HFFc6 (cell line): ENCODE data around the gene LRFN2. TPM values are rescaled to one million over a fixed set of nuclear protein-coding genes. Genes with fewer than 3 reads are reported as not detected.

ENCODE experiments used
- DNase-seq: peaks from one replicate; pipeline ENCODE4 v3.0.0-alpha.2; 2018
- H3K27ac Mint-ChIP-seq: 2 replicates; pipeline ENCODE4 v1.8.0; 2020; ENCODE audit warnings: mild to moderate bottlenecking, mixed read lengths
- H3K27me3 Mint-ChIP-seq: 2 replicates; pipeline ENCODE4 v1.8.0; 2021; ENCODE audit warnings: mild to moderate bottlenecking, moderate library complexity, mixed read lengths; ENCODE audit not compliant: insufficient read depth
- H3K36me3 Mint-ChIP-seq: 2 replicates; pipeline ENCODE4 v1.8.0; 2021; ENCODE audit warnings: low read depth, mixed read lengths
- H3K4me1 Mint-ChIP-seq: 2 replicates; pipeline ENCODE4 v1.8.0; 2020; ENCODE audit warnings: low read depth, mixed read lengths
- H3K4me3 Mint-ChIP-seq: 2 replicates; pipeline ENCODE4 v1.8.0; 2020; ENCODE audit warnings: mild to moderate bottlenecking, moderate library complexity, mixed read lengths
- H3K9me3 Mint-ChIP-seq: 2 replicates; pipeline ENCODE4 v1.8.0; 2020; ENCODE audit warnings: mild to moderate bottlenecking, mixed read lengths
- CTCF ChIP-seq: fragments of 200-600 bp; sonication (generic); IDR thresholded peaks from 2 replicates; pipeline ENCODE4 v1.5.0; 2021; ENCODE audit warnings: antibody characterized with exemption, mild to moderate bottlenecking
- total RNA-seq, 6 experiments: library from RNA; stranded (reverse); fragmentation: NEBNext Ultra II Directional; extraction: Animal tissue kit (Norgen Biotek cat#: 25700); gene quantifications; 2 replicates in 1 of 6; 3 replicates in 5 of 6; pipeline ENCODE4 v1.2.3, GENCODE V29; 2021

The LRFN2 gene
- total RNA-seq, 6 experiments from 2014 or later: not detected

DNA sequence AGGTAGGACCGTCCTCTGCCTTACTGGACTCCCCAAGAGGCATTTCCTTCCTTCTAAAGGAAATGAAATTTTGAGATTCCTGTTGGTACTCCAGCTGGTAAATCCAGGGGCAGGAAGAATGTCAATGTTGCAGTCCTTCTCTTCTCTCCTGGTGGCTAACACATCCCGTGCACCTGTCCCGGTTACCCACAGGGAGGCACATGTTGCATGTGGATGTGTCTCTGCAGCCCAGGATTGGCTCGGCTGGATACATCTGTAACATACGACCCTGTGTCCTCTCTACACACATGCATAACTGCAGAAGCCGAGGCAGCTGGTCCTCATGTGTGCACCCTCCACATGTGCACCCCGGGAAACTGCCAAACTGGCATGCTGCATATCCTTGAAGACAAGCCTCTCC, 1.3 kb upstream of the LRFN2 start:
- no peak for DNase-seq
- no peaks in the 10 kb centered on the region for H3K4me1 Mint-ChIP-seq
- no peak overlapping the region for H3K4me3 Mint-ChIP-seq
- H3K27ac Mint-ChIP-seq: no peak overlapping the region
- no peaks in the 10 kb centered on the region for H3K36me3 Mint-ChIP-seq
- H3K9me3 Mint-ChIP-seq: no peaks in the 10 kb centered on the region
- TF ChIP-seq CTCF: no peak
- peaks cover 32% of the 10 kb centered on the region for H3K27me3 Mint-ChIP-seq

GRCh38 chr6:40588070-40588384, 863 bp upstream of the LRFN2 start:
- Mint-ChIP-seq H3K4me3 (no peak overlapping the region), H3K4me1 (no peaks in the 10 kb centered on the region), H3K27ac (no peak overlapping the region), H3K27me3 (peaks cover 32% of the 10 kb centered on the region), H3K36me3 (no peaks in the 10 kb centered on the region), H3K9me3 (no peaks in the 10 kb centered on the region)
- TF ChIP-seq CTCF: 0 out of 2 replicates have a peak, but pooled peaks have one; percentile 6
- DNase-seq: no peak

DNA sequence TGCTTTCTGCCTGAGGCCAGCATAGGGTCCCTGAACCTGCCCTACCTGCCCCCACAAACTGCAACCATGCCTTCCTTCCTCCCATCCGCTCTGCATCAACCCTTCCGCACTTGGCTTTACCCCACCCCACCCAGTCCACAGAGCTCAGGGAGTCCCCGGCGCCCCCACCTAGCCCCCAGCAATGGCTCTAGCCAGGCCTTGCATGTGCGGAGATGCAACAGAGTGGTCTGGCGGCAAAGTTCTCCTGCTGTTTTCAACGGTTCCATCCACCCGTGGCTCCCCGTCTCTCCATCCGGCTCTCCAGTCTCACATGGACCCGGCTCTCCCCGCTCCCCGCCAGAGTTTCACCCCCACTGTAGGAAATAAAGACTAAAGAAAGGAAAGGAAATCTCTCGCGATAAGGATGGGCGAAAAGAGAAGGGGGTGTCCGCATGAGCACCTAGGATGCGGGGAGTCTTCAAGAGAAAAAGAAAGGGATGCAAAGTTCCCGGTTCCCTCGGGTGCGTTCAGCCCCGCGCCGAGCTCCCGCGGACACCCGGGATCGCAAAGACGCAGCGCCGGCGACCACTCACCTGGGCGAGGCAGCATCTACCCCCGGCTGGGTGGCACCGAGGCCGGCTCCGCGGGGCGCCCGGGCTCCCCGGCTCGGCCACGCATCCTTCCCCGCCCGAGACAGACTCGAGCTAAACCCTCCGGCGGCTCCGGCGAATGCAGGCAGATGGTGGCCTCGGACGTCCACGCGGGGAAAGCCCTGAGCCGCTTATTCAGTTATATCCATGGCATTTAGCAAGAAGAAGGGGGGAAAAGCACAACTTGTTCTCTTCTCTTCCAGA, 579 bp downstream of the LRFN2 start:
- no peaks in the 10 kb centered on the region for H3K9me3 Mint-ChIP-seq

GRCh38 chr6:40585651-40586269, 1.4 kb downstream of the LRFN2 start:
- H3K36me3 Mint-ChIP-seq: no peaks in the 10 kb centered on the region
- no peak overlapping the region for H3K4me3 Mint-ChIP-seq
- H3K9me3 Mint-ChIP-seq: no peaks in the 10 kb centered on the region
- H3K4me1 Mint-ChIP-seq: no peaks in the 10 kb centered on the region
- H3K27ac Mint-ChIP-seq: no peak overlapping the region
- no peak for TF ChIP-seq CTCF
- DNase-seq: no peak
- peaks cover 29% of the 10 kb centered on the region for H3K27me3 Mint-ChIP-seq

More for the DNA sequence above, 579 bp downstream of the LRFN2 start:
- TF ChIP-seq CTCF: no peak
- no peak for DNase-seq
- H3K4me3 Mint-ChIP-seq: peak overlapping the region; percentile 85
- peaks cover 29% of the 10 kb centered on the region for H3K27me3 Mint-ChIP-seq
- no peak overlapping the region for H3K27ac Mint-ChIP-seq
- H3K36me3 Mint-ChIP-seq: no peaks in the 10 kb centered on the region
- no peaks in the 10 kb centered on the region for H3K4me1 Mint-ChIP-seq

DNA sequence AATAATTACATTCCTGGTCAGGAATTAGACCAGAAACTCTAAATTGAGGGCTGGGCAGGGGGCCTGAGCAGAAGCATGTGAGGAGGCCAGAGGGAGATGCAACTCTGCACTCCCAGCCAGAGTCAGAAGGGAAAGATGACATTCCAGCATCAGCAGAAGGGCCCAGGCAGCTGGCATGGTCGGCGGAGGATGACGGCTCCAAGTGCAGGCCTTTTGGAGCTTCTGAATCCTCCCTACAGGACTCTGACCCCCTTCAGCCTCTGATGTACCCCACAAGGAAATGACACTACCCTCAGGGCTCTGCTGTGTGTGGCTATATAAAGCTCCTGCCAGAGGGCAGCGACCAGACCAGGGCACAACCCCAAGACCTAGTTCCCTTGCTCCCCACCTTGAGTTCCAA, 1.9 kb downstream of the LRFN2 start:
- DNase-seq: no peak
- no peak for TF ChIP-seq CTCF
- Mint-ChIP-seq H3K4me1 (no peaks in the 10 kb centered on the region), H3K36me3 (no peaks in the 10 kb centered on the region), H3K27ac (no peak overlapping the region), H3K9me3 (no peaks in the 10 kb centered on the region), H3K27me3 (peaks cover 25% of the 10 kb centered on the region), H3K4me3 (no peak overlapping the region)
